Activated T-helper 17 cell treated with anti-CD3 and anti-CD28 coated beads, Interleukin-2, amount 50 U/mL, for 72 hours (primary cell): ENCODE measurements around the gene C7orf33. TPM values are rescaled to one million over a fixed set of nuclear protein-coding genes. Genes with fewer than 3 reads are reported as not detected.

Experiments
- ATAC-seq: fragments of 150-1000 bp; cut with Tn5 transposase; replicated peaks from 2 replicates; pipeline ENCODE4 v1.10.0; 2021; ENCODE audit warnings: mild to moderate bottlenecking, moderate library complexity
- H3K27ac Mint-ChIP-seq: one replicate; pipeline ENCODE4 v1.8.0; 2022; ENCODE audit warnings: mixed read lengths
- H3K27me3 Mint-ChIP-seq: one replicate; pipeline ENCODE4 v1.8.0; 2022; ENCODE audit warnings: mixed read lengths
- H3K36me3 Mint-ChIP-seq: one replicate; pipeline ENCODE4 v1.8.0; 2022; ENCODE audit warnings: low read depth, mild to moderate bottlenecking, mixed read lengths
- H3K4me1 Mint-ChIP-seq: one replicate; pipeline ENCODE4 v1.8.0; 2022; ENCODE audit warnings: mixed read lengths
- H3K4me3 Mint-ChIP-seq: one replicate; pipeline ENCODE4 v1.8.0; 2022; ENCODE audit warnings: mild to moderate bottlenecking, mixed read lengths
- H3K9me3 Mint-ChIP-seq: one replicate; pipeline ENCODE4 v1.8.0; 2022; ENCODE audit warnings: mixed read lengths
- total RNA-seq, 2 donors: library from RNA; stranded (reverse); gene quantifications; one replicate each; pipeline ENCODE4 v1.2.3, GENCODE V29; 2022

C7orf33 gene
- total RNA-seq, 2 donors from 2014 or later, result not detected

- ATAC-seq, result no peak
- Mint-ChIP-seq H3K9me3 (peaks cover 4% of the 10 kb centered on the region), H3K4me3 (peak overlapping the region; percentile 19), H3K4me1 (peaks cover 36% of the 10 kb centered on the region), H3K36me3 (no peaks in the 10 kb centered on the region), H3K27me3 (peaks cover 8% of the 10 kb centered on the region), H3K27ac (no peak overlapping the region)
Observed at GRCh38 chr7:148628011-148628410, 37.4 kb downstream of the C7orf33 start.

- Mint-ChIP-seq H3K9me3 (peaks cover 4% of the 10 kb centered on the region), H3K4me3 (no peak overlapping the region), H3K36me3 (no peaks in the 10 kb centered on the region), H3K4me1 (peaks cover 35% of the 10 kb centered on the region), H3K27ac (no peak overlapping the region), H3K27me3 (peaks cover 4% of the 10 kb centered on the region)
- ATAC-seq, result no peak
Observed at GRCh38 chr7:148630078-148630477, 39.5 kb downstream of the C7orf33 start.

GRCh38 chr7:148633761-148634160, 43.2 kb downstream of the C7orf33 start:
- Mint-ChIP-seq H3K27me3 (peaks cover 4% of the 10 kb centered on the region), H3K27ac (no peak overlapping the region), H3K4me1 (peaks cover 17% of the 10 kb centered on the region), H3K36me3 (no peaks in the 10 kb centered on the region), H3K4me3 (peak overlapping the region; percentile 29), H3K9me3 (peaks cover 4% of the 10 kb centered on the region)
- peak; percentile 44 for ATAC-seq

GRCh38 chr7:148637094-148637493, 46.5 kb downstream of the C7orf33 start:
- no peaks in the 10 kb centered on the region for H3K27me3 Mint-ChIP-seq
- no peaks in the 10 kb centered on the region for H3K36me3 Mint-ChIP-seq
- no peaks in the 10 kb centered on the region for H3K9me3 Mint-ChIP-seq
- H3K4me3 Mint-ChIP-seq, result no peak overlapping the region
- no peak overlapping the region for H3K27ac Mint-ChIP-seq
- ATAC-seq, result no peak
- peaks cover 8% of the 10 kb centered on the region for H3K4me1 Mint-ChIP-seq

- no peak overlapping the region for H3K27ac Mint-ChIP-seq
- H3K4me3 Mint-ChIP-seq, result no peak overlapping the region
- H3K36me3 Mint-ChIP-seq, result no peaks in the 10 kb centered on the region
- no peaks in the 10 kb centered on the region for H3K9me3 Mint-ChIP-seq
- no peak for ATAC-seq
- no peaks in the 10 kb centered on the region for H3K4me1 Mint-ChIP-seq
- H3K27me3 Mint-ChIP-seq, result peaks cover 5% of the 10 kb centered on the region
Observed at GRCh38 chr7:148645898-148646297, 55.3 kb downstream of the C7orf33 start.

GRCh38 chr7:148650232-148650858, 59.8 kb downstream of the C7orf33 start:
- Mint-ChIP-seq H3K4me1 (no peaks in the 10 kb centered on the region), H3K4me3 (no peak overlapping the region), H3K27me3 (peaks cover 1% of the 10 kb centered on the region), H3K36me3 (no peaks in the 10 kb centered on the region), H3K9me3 (no peaks in the 10 kb centered on the region), H3K27ac (no peak overlapping the region)
- ATAC-seq, result no peak

GRCh38 chr7:148652773-148653172, 62.2 kb downstream of the C7orf33 start:
- H3K4me3 Mint-ChIP-seq, result no peak overlapping the region
- no peaks in the 10 kb centered on the region for H3K4me1 Mint-ChIP-seq
- no peaks in the 10 kb centered on the region for H3K36me3 Mint-ChIP-seq
- no peak for ATAC-seq
- no peaks in the 10 kb centered on the region for H3K27me3 Mint-ChIP-seq
- H3K9me3 Mint-ChIP-seq, result no peaks in the 10 kb centered on the region
- no peak overlapping the region for H3K27ac Mint-ChIP-seq

- no peak for ATAC-seq
- no peaks in the 10 kb centered on the region for H3K27me3 Mint-ChIP-seq
- H3K4me1 Mint-ChIP-seq, result no peaks in the 10 kb centered on the region
- no peaks in the 10 kb centered on the region for H3K9me3 Mint-ChIP-seq
- no peak overlapping the region for H3K4me3 Mint-ChIP-seq
- H3K36me3 Mint-ChIP-seq, result no peaks in the 10 kb centered on the region
- H3K27ac Mint-ChIP-seq, result no peak overlapping the region
Observed at GRCh38 chr7:148657929-148658328, 67.4 kb downstream of the C7orf33 start.

- Mint-ChIP-seq H3K27ac (no peak overlapping the region), H3K4me1 (no peaks in the 10 kb centered on the region), H3K4me3 (no peak overlapping the region), H3K27me3 (peaks cover 4% of the 10 kb centered on the region), H3K9me3 (no peaks in the 10 kb centered on the region), H3K36me3 (no peaks in the 10 kb centered on the region)
- no peak for ATAC-seq
Observed at GRCh38 chr7:148661471-148661870, 70.9 kb downstream of the C7orf33 start.

- H3K4me3 Mint-ChIP-seq, result no peak overlapping the region
- H3K27me3 Mint-ChIP-seq, result peaks cover 4% of the 10 kb centered on the region
- no peaks in the 10 kb centered on the region for H3K36me3 Mint-ChIP-seq
- H3K4me1 Mint-ChIP-seq, result no peaks in the 10 kb centered on the region
- ATAC-seq, result no peak
- no peak overlapping the region for H3K27ac Mint-ChIP-seq
- no peaks in the 10 kb centered on the region for H3K9me3 Mint-ChIP-seq
Observed at GRCh38 chr7:148662646-148663045, 72.1 kb downstream of the C7orf33 start.

- Mint-ChIP-seq H3K36me3 (no peaks in the 10 kb centered on the region), H3K4me3 (no peak overlapping the region), H3K27ac (no peak overlapping the region), H3K9me3 (no peaks in the 10 kb centered on the region), H3K4me1 (no peaks in the 10 kb centered on the region), H3K27me3 (peaks cover 4% of the 10 kb centered on the region)
- no peak for ATAC-seq
Observed at GRCh38 chr7:148664324-148664723, 73.8 kb downstream of the C7orf33 start.

- Mint-ChIP-seq H3K36me3 (no peaks in the 10 kb centered on the region), H3K27me3 (peaks cover 4% of the 10 kb centered on the region), H3K4me1 (no peaks in the 10 kb centered on the region), H3K4me3 (no peak overlapping the region), H3K9me3 (no peaks in the 10 kb centered on the region), H3K27ac (no peak overlapping the region)
- no peak for ATAC-seq
Observed at GRCh38 chr7:148665221-148665620, 74.7 kb downstream of the C7orf33 start.

Other genes starting within 250 kb of the C7orf33 start
- gene CUL1, start 108.1 kb downstream of the C7orf33 start, total RNA-seq, result 10 to 100 TPM; 61.4 to 61.7 TPM